Measurements from ENCODE around the gene SLC37A2. TPM values are rescaled to one million over a fixed set of nuclear protein-coding genes. Genes with fewer than 3 reads are reported as not detected.
A peak's percentile ranks its signal among the peaks of the same experiment; 100 is the strongest.

The SLC37A2 gene
- total RNA-seq = 100 to 1,000 TPM in 7 of 9 donors, 10 to 100 TPM in 2; 15.3 to 389 (median 174) TPM
- polyA plus RNA-seq = 100 to 1,000 TPM in 1 of 3 donors, 10 to 100 TPM in 2; 73.4 to 274 (median 75.9) TPM
- long read RNA-seq, donor 1, transcript SLC37A2-203 (18 exons, 2,910 nt) = major isoform, 5 of 5 reads
- long read RNA-seq, donor 1, partial matches to known transcripts = 0 of 5 reads
- long read RNA-seq, donor 1, other reads (novel, unspliced or antisense) = 0 of 5 reads
- long read RNA-seq, donor 2 = 0 reads
- long read RNA-seq, donor 3, partial matches to known transcripts = 0 of 1 reads
- long read RNA-seq, donor 3, other reads (novel, unspliced or antisense) = 0 of 1 reads
- long read RNA-seq, donor 4, transcript SLC37A2-203 (18 exons, 2,910 nt) = major isoform, 72 of 96 reads
- long read RNA-seq, donor 4, partial matches to known transcripts = 19 of 96 reads
- long read RNA-seq, donor 4, other reads (novel, unspliced or antisense) = 5 of 96 reads
- long read RNA-seq, donor 5, transcript SLC37A2-203 (18 exons, 2,910 nt) = major isoform, 541 of 793 reads
- long read RNA-seq, donor 5, partial matches to known transcripts = 94 of 793 reads
- long read RNA-seq, donor 5, other reads (novel, unspliced or antisense) = 158 of 793 reads
- long read RNA-seq, donor 6, transcript SLC37A2-203 (18 exons, 2,910 nt) = major isoform, 16 of 24 reads
- long read RNA-seq, donor 6, partial matches to known transcripts = 6 of 24 reads
- long read RNA-seq, donor 6, other reads (novel, unspliced or antisense) = 2 of 24 reads
- long read RNA-seq, donor 7 = 0 reads
- long read RNA-seq, donor 8, partial matches to known transcripts = 0 of 2 reads
- long read RNA-seq, donor 8, other reads (novel, unspliced or antisense) = 0 of 2 reads
- long read RNA-seq, donor 9, partial matches to known transcripts = 0 of 1 reads
- long read RNA-seq, donor 9, other reads (novel, unspliced or antisense) = 0 of 1 reads
- long read RNA-seq, donor 10 = 0 reads

- WGBS, 4 donors = 1% methylated on average over 16 to 46 of the region's 46 CpGs; no CpG with 5 or more reads in 1 of the 4 donors
- intact Hi-C loops (cut with DNase I) = no loop called here
Observed at GRCh38 chr11:125062931-125063428, at the start of gene SLC37A2. Gene SLC37A2 (plus strand): TSS chr11:125063305. CDS start chr11:125063368, 63 bp downstream.

GRCh38 chr11:125016413-125016812, 46.7 kb upstream of the SLC37A2 start:
- Histone ChIP-seq H3K36me3 (replicated peaks in 1 of 2) (no peaks in the 10 kb centered on the region), H3K4me1 (replicated peaks in 1 of 2) (no peaks in the 10 kb centered on the region), H3K27me3 (no peaks in the 10 kb centered on the region), H3K27ac (no peak overlapping the region), H3K9me3 (replicated peaks in 1 of 3) (peaks cover 0 to 9% (median 0%) of the 10 kb centered on the region in 3 donors), H3K4me3 (no peak overlapping the region)
- no peak for TF ChIP-seq POLR2A (IDR thresholded peaks at IDR 0.05)
- no peak for TF ChIP-seq CTCF (IDR thresholded peaks at IDR 0.05)
- DNase-seq = no peak
- intact Hi-C loops (cut with DNase I) = no loop called here

More at GRCh38 chr11:125062931-125063428, at the start of gene SLC37A2:
- peak within 1 kb of the TSS; percentile 74 to 95 (median 90) for H3K27ac ChIP-seq
- TF ChIP-seq CTCF (IDR thresholded peaks at IDR 0.05) (peak; percentile 9 to 54 (median 36)), POLR2A (IDR thresholded peaks at IDR 0.05) (peak; percentile 83 to 95)
- H3K36me3 ChIP-seq (replicated peaks in 1 of 2) = no peaks in the 10 kb centered on the region
- H3K9me3 ChIP-seq (replicated peaks in 1 of 3) = no peaks in the 10 kb centered on the region
- no peaks in the 10 kb centered on the region for H3K27me3 ChIP-seq
- H3K4me1 ChIP-seq (replicated peaks in 1 of 2) = peaks cover 4 to 26% of the 10 kb centered on the region in 2 donors
- peak within 1 kb of the TSS; percentile 32 to 72 (median 62) for H3K4me3 ChIP-seq
- peak; percentile 86 to 93 (median 90) for DNase-seq

- intact Hi-C loops (cut with DNase I) = no loop called here
- H3K4me1 ChIP-seq (replicated peaks in 1 of 2) = no peaks in the 10 kb centered on the region
- 69 to 84% (median 78%) methylated on average over 2 of the region's 2 CpGs for WGBS, 4 donors
- H3K4me3 ChIP-seq = no peak overlapping the region
- H3K36me3 ChIP-seq (replicated peaks in 1 of 2) = no peaks in the 10 kb centered on the region
- no peak for TF ChIP-seq POLR2A (IDR thresholded peaks at IDR 0.05)
- no peak for TF ChIP-seq CTCF (IDR thresholded peaks at IDR 0.05)
- peaks cover 0 to 2% (median 0%) of the 10 kb centered on the region in 3 donors for H3K9me3 ChIP-seq (replicated peaks in 1 of 3)
- H3K27me3 ChIP-seq = no peaks in the 10 kb centered on the region
- H3K27ac ChIP-seq = no peak overlapping the region
- DNase-seq = no peak
Observed at GRCh38 chr11:125020342-125020741, 42.8 kb upstream of the SLC37A2 start.

DNA sequence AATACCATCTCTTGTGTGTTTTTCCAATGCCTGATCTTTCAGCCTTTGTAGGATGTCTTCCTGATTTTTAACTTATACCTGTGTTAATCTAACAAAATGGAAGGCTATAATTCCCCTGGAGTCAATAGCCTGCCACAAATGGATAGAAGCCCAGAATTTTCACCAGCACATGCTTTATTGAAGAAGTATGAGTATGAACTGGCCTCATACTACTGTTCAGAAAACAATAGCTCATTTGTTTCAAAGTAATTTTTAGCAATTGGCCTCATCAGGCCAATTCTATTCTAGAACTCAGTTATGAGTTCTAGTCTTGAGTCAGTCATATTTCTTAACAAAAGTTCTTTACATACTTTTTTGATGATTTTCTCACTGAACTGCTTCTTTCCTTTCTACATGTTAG, 40.6 kb upstream of the SLC37A2 start:
- no peak overlapping the region for H3K27ac ChIP-seq

More for the DNA sequence above, 40.6 kb upstream of the SLC37A2 start:
- no peak for TF ChIP-seq POLR2A (IDR thresholded peaks at IDR 0.05)
- no peak for TF ChIP-seq CTCF (IDR thresholded peaks at IDR 0.05)
- intact Hi-C loops (cut with DNase I) = no loop called here
- no peaks in the 10 kb centered on the region for H3K36me3 ChIP-seq (replicated peaks in 1 of 2)
- DNase-seq = no peak
- no peaks in the 10 kb centered on the region for H3K27me3 ChIP-seq
- H3K4me1 ChIP-seq (replicated peaks in 1 of 2) = no peaks in the 10 kb centered on the region
- H3K4me3 ChIP-seq = no peak overlapping the region
- no peaks in the 10 kb centered on the region for H3K9me3 ChIP-seq (replicated peaks in 1 of 3)
